COLO668 (cell line): Measurements from ENCODE around the gene PEX11G.

Experiments
- DNase-seq: peaks from one replicate; lab custom pipeline; 2025; ENCODE audit not compliant: unreplicated experiment; lab: John Stamatoyannopoulos, UW

The PEX11G gene

DNA sequence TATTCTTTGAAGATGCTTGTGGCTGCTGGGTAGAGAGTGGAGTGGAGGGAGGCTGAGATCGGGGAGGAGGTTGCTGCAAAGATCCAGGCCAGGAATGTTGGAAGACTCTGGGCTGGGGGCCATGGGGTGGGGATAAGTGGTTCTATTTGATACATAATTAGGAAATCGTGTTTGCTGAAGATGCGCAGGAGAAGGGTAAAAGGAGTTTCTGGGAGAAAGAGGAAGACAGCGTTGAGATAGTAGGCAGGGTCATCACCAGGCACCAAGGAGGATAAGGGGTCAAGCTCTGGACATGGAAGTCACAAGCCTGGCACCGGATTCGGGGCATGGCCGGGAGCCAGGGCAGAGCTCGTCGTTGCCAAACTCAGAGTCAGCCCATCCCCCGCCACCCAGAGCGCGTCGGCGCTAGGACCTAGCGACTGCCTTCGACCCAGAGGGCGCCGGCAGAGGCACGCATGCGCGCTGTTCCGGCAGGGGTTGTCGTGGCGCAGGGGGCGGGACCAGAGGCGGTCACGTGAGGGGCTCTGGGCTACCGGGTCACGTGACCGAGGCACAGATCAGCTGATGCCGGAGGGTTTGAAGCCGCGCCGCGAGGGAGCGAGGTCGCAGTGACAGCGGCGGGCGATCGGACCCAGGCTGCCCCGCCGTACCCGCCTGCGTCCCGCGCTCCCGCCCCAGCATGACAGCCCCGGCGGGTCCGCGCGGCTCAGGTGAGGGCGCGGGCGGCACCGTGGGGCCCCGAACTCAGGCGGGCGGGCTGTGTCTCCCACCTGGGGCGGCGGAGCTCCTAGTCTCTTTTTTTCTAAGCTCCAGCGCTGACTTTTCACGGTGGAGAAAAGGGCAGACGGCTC lies 33.5 kb upstream of the PEX11G start, which contains the start of gene MCOLN1:
MCOLN1 (plus strand) TSS at position 553 of the 851 bp plus-strand sequence; CDS start at position 680, 127 bp downstream.
- peak; percentile 99 for DNase-seq

DNA sequence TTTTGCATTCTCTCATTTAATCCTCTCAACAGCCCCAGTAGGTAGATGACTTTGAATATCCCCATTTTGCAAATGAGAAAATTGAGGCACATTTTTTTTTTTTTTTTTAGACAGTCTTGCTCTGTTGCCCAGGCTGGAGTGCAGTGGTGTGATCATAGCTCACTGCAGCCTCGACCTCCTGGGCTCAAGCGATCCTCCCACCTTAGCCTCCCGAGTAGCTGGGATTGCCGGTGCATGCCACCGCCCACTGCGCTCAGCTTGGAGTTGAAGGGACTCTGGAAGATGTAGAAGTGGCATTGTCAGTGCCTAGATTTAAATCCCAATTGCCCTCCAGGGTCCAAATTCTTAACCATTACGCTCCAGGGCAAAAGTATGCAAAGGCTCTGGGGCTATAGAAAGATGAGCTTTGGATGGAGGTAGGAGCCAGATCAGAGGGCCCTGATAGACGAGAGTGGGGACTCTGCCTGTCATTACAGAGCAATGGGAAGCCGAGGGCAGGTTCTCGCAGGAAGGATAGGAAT lies 32.8 kb upstream of the PEX11G start:
- DNase-seq = no peak

DNA sequence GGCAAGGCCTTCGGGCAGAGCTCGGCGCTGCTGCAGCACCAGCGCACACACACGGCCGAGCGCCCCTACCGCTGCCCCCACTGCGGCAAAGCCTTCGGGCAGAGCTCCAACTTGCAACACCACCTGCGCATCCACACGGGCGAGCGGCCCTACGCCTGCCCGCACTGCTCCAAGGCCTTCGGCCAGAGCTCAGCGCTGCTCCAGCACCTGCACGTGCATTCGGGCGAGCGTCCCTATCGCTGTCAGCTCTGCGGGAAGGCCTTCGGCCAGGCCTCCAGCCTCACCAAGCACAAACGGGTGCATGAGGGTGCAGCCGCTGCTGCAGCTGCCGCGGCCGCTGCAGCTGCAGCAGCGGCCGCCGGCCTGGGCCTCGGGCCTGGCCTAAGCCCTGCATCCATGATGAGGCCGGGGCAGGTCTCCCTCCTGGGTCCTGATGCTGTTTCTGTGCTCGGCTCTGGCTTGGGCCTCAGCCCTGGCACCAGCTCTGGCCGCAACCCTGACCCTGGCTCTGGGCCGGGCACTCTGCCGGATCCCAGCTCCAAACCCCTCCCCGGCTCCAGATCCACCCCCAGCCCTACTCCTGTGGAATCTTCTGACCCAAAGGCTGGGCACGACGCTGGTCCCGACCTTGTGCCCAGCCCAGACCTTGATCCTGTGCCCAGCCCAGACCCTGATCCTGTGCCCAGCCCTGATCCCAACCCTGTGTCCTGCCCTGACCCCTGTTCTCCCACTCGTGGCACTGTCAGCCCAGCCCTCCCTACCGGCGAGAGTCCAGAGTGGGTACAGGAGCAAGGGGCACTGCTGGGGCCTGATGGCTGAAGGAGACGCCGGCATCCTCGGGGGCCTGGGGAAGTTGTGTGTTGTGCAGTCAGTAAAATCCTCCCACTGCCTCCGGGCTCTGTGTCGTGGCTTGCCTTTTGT lies 31.6 kb upstream of the PEX11G start:
- DNase-seq = no peak

DNA sequence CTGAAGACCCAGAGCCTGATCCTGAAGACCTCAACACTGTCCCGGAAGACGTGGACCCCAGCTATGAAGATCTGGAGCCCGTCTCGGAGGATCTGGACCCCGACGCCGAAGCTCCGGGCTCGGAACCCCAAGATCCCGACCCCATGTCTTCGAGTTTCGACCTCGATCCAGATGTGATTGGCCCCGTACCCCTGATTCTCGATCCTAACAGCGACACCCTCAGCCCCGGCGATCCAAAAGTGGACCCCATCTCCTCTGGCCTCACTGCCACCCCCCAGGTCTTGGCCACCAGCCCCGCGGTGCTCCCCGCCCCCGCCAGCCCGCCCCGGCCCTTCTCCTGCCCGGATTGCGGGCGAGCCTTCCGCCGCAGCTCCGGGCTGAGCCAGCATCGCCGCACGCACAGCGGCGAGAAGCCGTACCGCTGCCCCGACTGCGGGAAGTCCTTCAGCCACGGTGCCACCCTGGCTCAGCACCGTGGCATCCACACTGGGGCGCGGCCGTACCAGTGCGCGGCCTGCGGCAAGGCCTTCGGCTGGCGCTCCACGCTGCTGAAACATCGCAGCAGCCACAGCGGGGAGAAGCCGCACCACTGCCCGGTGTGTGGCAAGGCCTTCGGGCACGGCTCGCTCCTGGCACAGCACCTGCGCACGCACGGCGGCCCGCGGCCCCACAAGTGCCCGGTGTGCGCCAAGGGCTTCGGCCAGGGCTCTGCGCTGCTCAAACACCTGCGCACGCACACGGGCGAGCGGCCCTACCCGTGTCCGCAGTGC lies 30.7 kb upstream of the PEX11G start:
- DNase-seq = no peak

DNA sequence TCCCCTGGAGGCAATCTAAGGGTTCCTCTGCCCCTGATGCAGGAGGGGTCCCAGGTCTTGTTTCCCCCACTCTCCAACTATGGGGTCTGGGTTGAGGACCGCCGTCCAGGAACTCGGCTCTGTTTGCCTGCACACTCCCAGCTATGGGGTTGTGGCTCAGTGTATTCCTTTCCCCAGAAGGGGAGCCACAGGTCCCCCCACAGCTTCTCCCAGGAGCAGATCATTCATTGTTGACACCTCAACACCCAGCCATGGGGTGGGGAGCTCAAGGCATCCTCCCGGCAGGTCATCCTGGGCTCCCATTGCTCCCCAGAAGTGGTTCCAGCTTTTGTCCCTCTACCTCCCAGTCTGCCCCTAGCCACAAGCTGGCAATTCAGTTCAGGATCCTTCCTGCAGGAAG lies 28.0 kb upstream of the PEX11G start:
- DNase-seq = no peak

- no peak for DNase-seq
These were observed 27.5 kb upstream of the PEX11G start for GRCh38 chr19:7516333-7516732.

DNA sequence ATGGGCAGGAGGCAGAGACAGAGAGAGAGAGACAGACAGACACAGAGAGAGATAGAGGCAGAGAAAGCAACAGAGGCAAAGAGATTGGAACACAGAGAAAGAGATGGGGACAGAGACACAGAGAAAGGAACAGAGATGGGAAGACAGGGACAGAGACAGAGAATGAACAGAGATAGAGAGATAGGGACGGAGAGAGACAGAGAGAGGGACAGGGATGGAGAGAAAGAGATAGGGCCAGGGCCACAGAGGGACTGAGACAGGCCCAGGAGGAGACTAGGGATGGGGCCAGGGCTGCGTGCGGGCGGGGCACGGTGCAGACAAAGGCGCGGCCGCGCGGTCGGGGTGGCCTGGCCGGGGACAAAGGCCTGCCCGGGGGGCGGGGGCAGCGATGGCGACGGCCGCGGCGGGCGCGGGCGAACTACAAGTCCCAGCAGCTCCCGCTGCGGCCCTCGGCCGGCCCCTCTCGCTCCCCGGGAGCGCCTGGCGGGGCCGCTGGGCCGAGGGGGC lies 26.9 kb upstream of the PEX11G start, which contains the start of gene ZNF358:
ZNF358 (plus strand) TSS at position 459 of the 507 bp plus-strand sequence. CDS start 3,140 bp downstream, outside the sequence.
- peak; percentile 84 for DNase-seq

GRCh38 chr19:7515110-7515644 lies 26.3 kb upstream of the PEX11G start:
- no peak for DNase-seq

GRCh38 chr19:7513809-7514642 lies 25.2 kb upstream of the PEX11G start:
- no peak for DNase-seq

- no peak for DNase-seq
These were observed 23.6 kb upstream of the PEX11G start for GRCh38 chr19:7512400-7512851.

DNA sequence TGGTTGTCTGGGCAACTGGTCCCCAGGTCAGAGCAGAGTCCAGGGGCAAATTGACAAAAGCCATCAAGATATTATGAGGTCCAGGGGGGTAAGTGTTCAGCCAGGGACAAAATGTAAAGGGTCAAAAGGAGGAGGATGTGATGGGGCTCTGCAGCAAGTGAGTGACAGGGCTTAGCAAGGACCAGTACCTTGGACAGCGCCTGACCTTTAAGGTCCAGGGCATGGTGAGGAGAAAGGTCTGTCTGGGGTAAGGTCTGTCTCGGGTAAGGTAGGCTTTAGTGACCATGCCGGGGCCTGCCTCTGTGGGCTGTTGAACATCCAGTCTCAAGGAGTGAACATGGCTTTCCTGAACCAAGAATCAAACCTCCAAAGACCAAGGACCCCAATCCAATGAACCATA lies 20.8 kb upstream of the PEX11G start:
- DNase-seq = no peak

DNA sequence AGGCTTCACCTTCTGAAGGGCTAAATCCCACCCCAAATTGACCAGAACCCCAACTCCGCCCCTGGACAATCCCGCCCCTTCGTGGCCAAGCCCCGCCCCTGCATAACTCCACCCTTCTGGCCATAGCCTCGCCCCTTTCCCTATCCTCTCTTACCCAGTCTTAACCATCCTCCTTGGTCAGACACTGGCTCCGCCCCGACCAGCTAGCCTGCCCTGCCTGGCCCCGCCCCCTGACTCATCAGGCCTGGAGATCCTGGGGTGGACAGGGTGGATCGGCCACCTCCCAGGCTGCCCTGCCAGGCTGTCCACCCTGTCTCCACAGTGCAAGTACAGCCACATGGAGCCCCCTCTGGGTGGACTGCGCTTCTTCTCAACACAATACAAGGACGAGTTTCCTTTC lies 19.0 kb upstream of the PEX11G start:
- peak; percentile 50 for DNase-seq

DNA sequence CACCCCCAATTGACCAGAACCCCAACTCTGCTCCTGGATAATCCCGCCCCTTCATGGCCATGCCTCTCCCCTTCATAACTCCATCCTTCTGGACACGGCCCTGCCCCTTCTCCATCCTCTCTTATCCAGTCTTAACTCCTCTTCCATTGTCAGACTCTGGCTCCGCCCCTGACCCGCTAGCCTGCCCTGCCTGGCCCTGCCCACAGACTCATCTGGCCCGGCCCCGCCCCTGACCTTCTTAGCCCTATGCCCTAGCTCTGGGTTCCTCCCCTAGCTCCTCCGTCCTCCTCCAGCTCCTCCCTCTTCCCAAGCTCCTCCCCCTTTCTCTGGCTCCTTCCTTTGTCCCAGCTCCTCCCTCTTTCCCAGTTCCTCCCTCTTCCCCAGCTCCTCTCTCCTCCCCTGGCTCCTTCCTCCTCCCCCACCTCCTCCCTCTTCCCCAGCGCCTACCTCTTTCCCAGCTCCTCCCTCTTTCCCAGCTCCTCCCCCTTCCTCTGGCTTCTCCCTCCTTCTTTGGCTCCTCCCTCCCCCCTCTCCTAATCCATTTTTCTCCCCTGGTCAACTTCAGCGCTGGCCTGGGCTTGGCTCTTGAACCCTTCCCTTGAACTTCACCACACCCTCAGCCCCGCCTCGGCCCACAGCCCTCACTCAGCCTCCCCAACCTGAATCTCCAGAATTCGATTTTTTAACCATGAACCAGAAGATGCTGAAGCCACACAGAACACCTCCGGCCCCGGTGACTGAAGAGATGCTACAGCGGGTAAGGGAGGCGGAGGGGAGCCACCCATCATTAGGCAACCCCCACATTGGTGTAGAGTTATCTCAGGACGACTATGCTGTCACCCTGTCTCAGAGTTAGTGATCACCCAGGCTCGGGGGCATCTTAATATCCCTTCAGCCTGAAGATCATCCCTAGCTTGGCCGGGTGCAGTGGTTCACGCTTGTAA lies 17.8 kb upstream of the PEX11G start:
- DNase-seq = peak; percentile 83

GRCh38 chr19:7505682-7506384 lies 17.0 kb upstream of the PEX11G start:
- DNase-seq = peak; percentile 79

GRCh38 chr19:7505288-7505681 lies 16.4 kb upstream of the PEX11G start:
- peak; percentile 83 for DNase-seq

- no peak for DNase-seq
These were observed 15.8 kb upstream of the PEX11G start for GRCh38 chr19:7504684-7505083.

DNA sequence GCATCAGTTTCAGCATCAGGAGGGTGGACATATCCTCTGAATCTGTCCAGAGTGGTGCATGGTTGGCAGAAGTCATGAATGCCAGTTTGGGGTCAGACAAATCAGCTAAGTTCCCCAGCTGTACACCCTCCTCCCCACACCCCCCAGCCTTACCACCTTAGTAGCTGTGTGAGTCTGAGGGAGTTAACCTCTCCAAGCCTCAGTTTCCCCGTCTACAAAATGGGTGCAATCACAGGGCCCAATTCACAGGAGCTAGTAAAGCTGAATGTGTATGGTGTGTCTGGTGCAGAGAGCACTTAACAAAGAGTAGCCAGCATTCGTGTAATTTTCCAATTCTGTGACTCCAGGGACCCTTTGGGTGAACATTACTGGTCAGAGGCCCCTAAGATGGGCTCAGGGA lies 13.7 kb upstream of the PEX11G start:
- DNase-seq = no peak
